ENCODE data around the gene CRADD. TPM values are rescaled to one million over a fixed set of nuclear protein-coding genes. Genes with fewer than 3 reads are reported as not detected.

Gene CRADD
- total RNA-seq (8.0 and 11.7 TPM in 2 replicates), polyA plus RNA-seq (12.3 and 14.5 TPM in 2 replicates), polyA minus RNA-seq (4.7 and 5.8 TPM in 2 replicates), Bru-seq, nascent RNA (percentile 52 among the genes with signal in this experiment), BruChase-seq, experiment 1, labeled RNA remaining after a 6-hour chase (percentile 57 among the genes with signal in this experiment), BruChase-seq, experiment 2, labeled RNA remaining after a 2-hour chase (percentile 61 among the genes with signal in this experiment)
- 12.7 and 13.0 TPM in 2 replicates for polyA plus RNA-seq (2011; cell fraction: cytosol; rRNA removed)
- polyA plus RNA-seq (2011; cell fraction: nucleus; rRNA removed) = 7.2 and 7.4 TPM in 2 replicates
- polyA plus RNA-seq (2012) = 9.1 and 14.0 TPM in 2 replicates
- 4.2 TPM for polyA minus RNA-seq (2011; cell fraction: cytosol; rRNA and poly(A)+ RNA removed)
- 10.0 and 13.6 TPM in 2 replicates for polyA minus RNA-seq (2011; cell fraction: nucleus; rRNA and poly(A)+ RNA removed)
- long read RNA-seq, transcript CRADD-201 (3 exons, 1,169 nt) = major isoform, 13 of 18 reads
- long read RNA-seq, partial matches to known transcripts = 1 of 18 reads
- long read RNA-seq, other reads (novel, unspliced or antisense) = 1 of 18 reads

DNA sequence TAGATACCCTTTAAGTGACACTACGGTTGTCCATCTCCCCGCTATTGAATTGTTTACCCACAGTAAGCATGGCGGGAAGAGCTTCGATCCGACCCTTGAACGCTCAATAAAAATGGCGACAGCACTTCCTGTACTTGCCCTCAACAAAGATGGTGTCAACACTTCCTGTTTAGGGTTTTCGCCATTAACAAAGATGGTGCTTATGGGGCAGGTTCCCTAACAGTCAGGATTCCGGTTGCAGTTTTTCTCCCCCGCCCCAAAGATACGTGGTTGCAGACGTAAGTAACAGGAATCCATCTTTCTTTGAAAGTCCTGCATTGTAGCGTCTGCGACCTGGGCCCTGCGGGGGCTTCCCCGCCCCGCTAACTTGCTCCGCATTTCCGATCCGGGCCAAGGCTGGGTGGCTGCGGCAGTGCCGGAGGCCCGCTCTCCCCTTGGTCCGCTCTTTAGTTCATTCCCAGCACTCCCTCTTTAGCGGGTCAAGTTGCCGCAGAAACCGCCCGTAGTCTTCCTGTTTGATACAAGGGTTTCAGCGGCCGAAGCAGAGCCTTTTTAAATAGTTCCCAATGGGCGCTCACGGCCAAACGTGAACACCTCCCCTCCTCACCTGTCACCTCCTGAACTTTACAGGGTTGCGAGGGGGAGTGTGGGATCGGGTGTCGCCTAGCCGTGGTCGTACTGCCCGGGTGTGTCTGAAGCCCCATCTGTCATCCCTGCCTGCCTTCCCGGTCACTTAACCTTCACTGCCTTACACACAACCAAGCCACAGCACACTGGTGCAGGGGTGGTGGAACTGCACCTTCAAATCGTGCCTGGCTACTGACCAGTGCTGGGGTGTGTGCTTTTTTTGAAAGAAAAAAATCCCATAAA is at the start of gene CRADD:
Gene CRADD, plus strand, starts transcription at position 181 of the 870 bp plus-strand sequence.
- peak within 1 kb of the TSS; percentile 82 for H3K27ac ChIP-seq (ENCODE audit: insufficient read depth, low read depth, low read length)
- dilution Hi-C loops (cut with MboI; ENCODE audit: extremely low pct_ligation_motif_present, low sequenced_read_pairs) = no loop called here
- H2AFZ ChIP-seq (ENCODE audit: low read depth, low read length) = peak within 1 kb of the TSS; percentile 63
- peak; percentile 73 for TF ChIP-seq POLR2A (IDR thresholded peaks at IDR 0.05; ENCODE audit: low read depth, low read length)
- no peak for TF ChIP-seq MYC (IDR thresholded peaks at IDR 0.05; ENCODE audit: low read depth, low read length)
- peak; percentile 68 for TF ChIP-seq POLR2AphosphoS5 (IDR thresholded peaks at IDR 0.05; ENCODE audit: insufficient read depth, low read depth, low read length)
- peak; percentile 97 for DNase-seq (ENCODE audit: low read depth, low spot score)
- peaks cover 10% of the 10 kb centered on the region for H3K4me1 ChIP-seq (ENCODE audit: control insufficient read depth, extremely low read depth, insufficient read depth, low read length)
- peak within 1 kb of the TSS; percentile 43 to 68 (median 67) for H3K4me3 ChIP-seq (replicated peaks in 1 of 3; ENCODE audit: insufficient read depth in 1 of 3, low read depth in 1 of 3, low read length in 3 of 3)
- peak within 1 kb of the TSS; percentile 88 for H3K9ac ChIP-seq (replicated peaks; ENCODE audit: extremely low read depth, insufficient read depth, low read length)
- peak; percentile 100 for FAIRE-seq
- POLR2A ChIA-PET = no interaction called here
- H3K36me3 ChIP-seq (ENCODE audit: control insufficient read depth in 2 of 2, extremely low read depth in 1 of 2, insufficient read depth in 2 of 2, low read length in 2 of 2) = no peaks in the 10 kb centered on the region
- peaks cover 1 to 7% of the 10 kb centered on the region in 2 experiments for H3K27me3 ChIP-seq (ENCODE audit: control insufficient read depth in 2 of 2, insufficient read depth in 2 of 2, low read length in 2 of 2)
- BruUV-seq (replicated peaks) = TSS peak; percentile 87
- CTCF ChIA-PET = interaction anchor here (1.0 to 1.4 kb wide), 4 partner anchors 10 to 425 kb away, joined by 4 to 12 read pairs (median 5); no protein-coding TSS in a partner anchor
- peak within 1 kb of the TSS; percentile 88 for H3K4me2 ChIP-seq (ENCODE audit: insufficient read depth, low read length)
- H3K9me3 ChIP-seq (replicated peaks; ENCODE audit: control insufficient read depth, insufficient read depth, low read length) = no peaks in the 10 kb centered on the region
- no peaks in the 10 kb centered on the region for H3K9me1 ChIP-seq (replicated peaks; ENCODE audit: control insufficient read depth, extremely low read depth, insufficient read depth, low read length)
- H4K20me1 ChIP-seq (replicated peaks; ENCODE audit: control insufficient read depth, extremely low read depth, insufficient read depth, low read length) = no peaks in the 10 kb centered on the region
- intact Hi-C loops (cut with micrococcal nuclease) = loop anchor here (1.0 to 2.0 kb wide), 6 partner anchors 53 to 424 kb away; no protein-coding TSS in a partner anchor
- H3K79me2 ChIP-seq (ENCODE audit: control insufficient read depth, insufficient read depth, low read length) = no peaks in the 10 kb centered on the region

DNA sequence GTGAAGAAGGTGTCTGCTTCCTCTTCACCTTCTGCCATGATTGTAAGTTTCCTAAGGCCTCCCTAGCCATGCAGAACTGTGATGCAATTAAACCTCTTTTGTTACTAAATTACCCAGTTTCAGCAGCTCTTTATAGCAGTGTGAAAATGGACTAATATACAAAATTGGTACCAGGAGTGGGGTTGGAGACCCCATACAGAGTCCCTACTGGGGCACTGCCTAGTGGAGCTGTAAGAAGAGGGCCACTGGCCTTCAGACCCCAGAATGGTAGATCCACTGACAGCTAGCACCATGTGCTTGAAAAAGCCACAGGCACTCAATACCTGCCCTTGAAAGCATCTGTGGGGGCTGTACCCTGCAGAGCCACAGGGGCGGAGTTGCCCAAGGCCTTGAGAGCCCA is 44.8 kb upstream of the CRADD start:
- H4K20me1 ChIP-seq (replicated peaks; ENCODE audit: control insufficient read depth, extremely low read depth, insufficient read depth, low read length) = no peaks in the 10 kb centered on the region

More for the DNA sequence above, 44.8 kb upstream of the CRADD start:
- H3K9ac ChIP-seq (replicated peaks; ENCODE audit: extremely low read depth, insufficient read depth, low read length) = no peak overlapping the region
- H3K9me3 ChIP-seq (replicated peaks; ENCODE audit: control insufficient read depth, insufficient read depth, low read length) = no peaks in the 10 kb centered on the region
- dilution Hi-C loops (cut with MboI; ENCODE audit: extremely low pct_ligation_motif_present, low sequenced_read_pairs) (no loop called here), intact Hi-C loops (cut with micrococcal nuclease) (no loop called here)
- H3K4me2 ChIP-seq (ENCODE audit: insufficient read depth, low read length) = no peak overlapping the region
- POLR2A ChIA-PET = no interaction called here
- no peaks in the 10 kb centered on the region for H3K36me3 ChIP-seq (ENCODE audit: control insufficient read depth in 2 of 2, extremely low read depth in 1 of 2, insufficient read depth in 2 of 2, low read length in 2 of 2)
- no TSS peak for BruUV-seq (replicated peaks)
- H3K27me3 ChIP-seq (ENCODE audit: control insufficient read depth in 2 of 2, insufficient read depth in 2 of 2, low read length in 2 of 2) = peaks cover 0 to 4% of the 10 kb centered on the region in 2 experiments
- TF ChIP-seq JUN (IDR thresholded peaks at IDR 0.05; ENCODE audit: borderline replicate concordance, insufficient read depth, insufficient read length, low read depth) (no peak), MYC (IDR thresholded peaks at IDR 0.05; ENCODE audit: low read depth, low read length) (no peak), POLR2A (IDR thresholded peaks at IDR 0.05; ENCODE audit: low read depth, low read length) (no peak), EZH2 (IDR thresholded peaks at IDR 0.05; ENCODE audit: borderline replicate concordance, low read depth, low read length, severe bottlenecking) (no peak), GATA2 (IDR thresholded peaks at IDR 0.05; ENCODE audit: insufficient read depth, insufficient read length, low read depth, low read length) (no peak)
- TF ChIP-seq, protein P1, sequence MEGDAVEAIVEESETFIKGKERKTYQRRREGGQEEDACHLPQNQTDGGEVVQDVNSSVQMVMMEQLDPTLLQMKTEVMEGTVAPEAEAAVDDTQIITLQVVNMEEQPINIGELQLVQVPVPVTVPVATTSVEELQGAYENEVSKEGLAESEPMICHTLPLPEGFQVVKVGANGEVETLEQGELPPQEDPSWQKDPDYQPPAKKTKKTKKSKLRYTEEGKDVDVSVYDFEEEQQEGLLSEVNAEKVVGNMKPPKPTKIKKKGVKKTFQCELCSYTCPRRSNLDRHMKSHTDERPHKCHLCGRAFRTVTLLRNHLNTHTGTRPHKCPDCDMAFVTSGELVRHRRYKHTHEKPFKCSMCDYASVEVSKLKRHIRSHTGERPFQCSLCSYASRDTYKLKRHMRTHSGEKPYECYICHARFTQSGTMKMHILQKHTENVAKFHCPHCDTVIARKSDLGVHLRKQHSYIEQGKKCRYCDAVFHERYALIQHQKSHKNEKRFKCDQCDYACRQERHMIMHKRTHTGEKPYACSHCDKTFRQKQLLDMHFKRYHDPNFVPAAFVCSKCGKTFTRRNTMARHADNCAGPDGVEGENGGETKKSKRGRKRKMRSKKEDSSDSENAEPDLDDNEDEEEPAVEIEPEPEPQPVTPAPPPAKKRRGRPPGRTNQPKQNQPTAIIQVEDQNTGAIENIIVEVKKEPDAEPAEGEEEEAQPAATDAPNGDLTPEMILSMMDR (IDR thresholded peaks at IDR 0.05; ENCODE audit: extremely low read depth in 1 of 2, insufficient read depth in 1 of 2, low read depth in 1 of 2, low read length in 2 of 2) = no peak
- FAIRE-seq (no peak), DNase-seq (ENCODE audit: low read depth, low spot score) (no peak)
- H3K79me2 ChIP-seq (ENCODE audit: control insufficient read depth, insufficient read depth, low read length) = no peaks in the 10 kb centered on the region
- H3K27ac ChIP-seq (ENCODE audit: insufficient read depth, low read depth, low read length) = no peak overlapping the region
- H2AFZ ChIP-seq (ENCODE audit: low read depth, low read length) = no peak overlapping the region
- CTCF ChIA-PET = no interaction called here
- H3K9me1 ChIP-seq (replicated peaks; ENCODE audit: control insufficient read depth, extremely low read depth, insufficient read depth, low read length) = no peaks in the 10 kb centered on the region
- no peaks in the 10 kb centered on the region for H3K4me1 ChIP-seq (ENCODE audit: control insufficient read depth, extremely low read depth, insufficient read depth, low read length)
- no peak overlapping the region for H3K4me3 ChIP-seq (replicated peaks in 1 of 3; ENCODE audit: insufficient read depth in 1 of 3, low read depth in 1 of 3, low read length in 3 of 3)
